AG09309 (cell line): ENCODE results near the gene LRRC32.
A peak's percentile ranks its signal among the peaks of the same experiment; 100 is the strongest.

Source experiments
- DNase-seq: peaks from one replicate; pipeline ENCODE4 v3.0.0-alpha.2; 2010; ENCODE audit warnings: low read depth
- H3K4me3 ChIP-seq: 2 replicates; pipeline ENCODE4 v1.5.1; 2011; ENCODE audit warnings: mild to moderate bottlenecking, low read depth, low read length, moderate library complexity; ENCODE audit not compliant: control insufficient read depth
- TF ChIP-seq, protein P1 (sequence below): IDR thresholded peaks from 2 replicates; pipeline ENCODE4 v1.5.1; 2011; ENCODE audit warnings: mild to moderate bottlenecking, low read depth, low read length, inconsistent platforms; ENCODE audit not compliant: insufficient read depth, control insufficient read depth; ENCODE audit errors: missing control alignments

Gene LRRC32

GRCh38 chr11:76670485-76671236 lies at the start of gene LRRC32:
Gene LRRC32, minus strand, starts transcription at chr11:76670747. Its CDS starts 4,793 bp downstream, at chr11:76665954.
- no peak for DNase-seq
- TF ChIP-seq, protein P1, sequence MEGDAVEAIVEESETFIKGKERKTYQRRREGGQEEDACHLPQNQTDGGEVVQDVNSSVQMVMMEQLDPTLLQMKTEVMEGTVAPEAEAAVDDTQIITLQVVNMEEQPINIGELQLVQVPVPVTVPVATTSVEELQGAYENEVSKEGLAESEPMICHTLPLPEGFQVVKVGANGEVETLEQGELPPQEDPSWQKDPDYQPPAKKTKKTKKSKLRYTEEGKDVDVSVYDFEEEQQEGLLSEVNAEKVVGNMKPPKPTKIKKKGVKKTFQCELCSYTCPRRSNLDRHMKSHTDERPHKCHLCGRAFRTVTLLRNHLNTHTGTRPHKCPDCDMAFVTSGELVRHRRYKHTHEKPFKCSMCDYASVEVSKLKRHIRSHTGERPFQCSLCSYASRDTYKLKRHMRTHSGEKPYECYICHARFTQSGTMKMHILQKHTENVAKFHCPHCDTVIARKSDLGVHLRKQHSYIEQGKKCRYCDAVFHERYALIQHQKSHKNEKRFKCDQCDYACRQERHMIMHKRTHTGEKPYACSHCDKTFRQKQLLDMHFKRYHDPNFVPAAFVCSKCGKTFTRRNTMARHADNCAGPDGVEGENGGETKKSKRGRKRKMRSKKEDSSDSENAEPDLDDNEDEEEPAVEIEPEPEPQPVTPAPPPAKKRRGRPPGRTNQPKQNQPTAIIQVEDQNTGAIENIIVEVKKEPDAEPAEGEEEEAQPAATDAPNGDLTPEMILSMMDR = no peak
- H3K4me3 ChIP-seq = peak within 1 kb of the TSS; percentile 51

- no peak for DNase-seq
- TF ChIP-seq, protein P1 = no peak
- no peak overlapping the region for H3K4me3 ChIP-seq
Observed at GRCh38 chr11:76719686-76720085, 49.1 kb upstream of the LRRC32 start.

- no peak for DNase-seq
- no peak overlapping the region for H3K4me3 ChIP-seq
- TF ChIP-seq, protein P1 = no peak
Observed at GRCh38 chr11:76719281-76719680, 48.7 kb upstream of the LRRC32 start.

DNA sequence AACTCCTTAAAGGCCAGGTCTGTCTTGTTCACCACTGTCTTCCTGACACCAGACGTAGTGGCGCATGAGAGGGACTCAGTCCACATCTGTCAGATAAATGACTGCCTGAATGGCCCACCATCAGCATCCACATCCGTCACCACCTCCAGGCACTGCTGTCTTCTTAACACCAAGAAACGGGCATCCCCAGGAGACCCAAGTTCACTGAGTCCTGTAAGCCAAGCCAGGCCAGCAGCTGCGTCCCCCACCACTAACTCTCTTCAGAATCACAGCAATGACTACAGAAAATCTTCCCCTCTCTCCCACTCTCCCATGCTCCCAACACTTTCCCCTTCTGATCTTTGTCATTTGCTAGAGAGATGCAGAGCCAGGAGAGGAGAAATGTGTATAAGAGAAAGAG lies 47.3 kb upstream of the LRRC32 start:
- no peak for DNase-seq
- H3K4me3 ChIP-seq = no peak overlapping the region
- TF ChIP-seq, protein P1 = no peak

DNA sequence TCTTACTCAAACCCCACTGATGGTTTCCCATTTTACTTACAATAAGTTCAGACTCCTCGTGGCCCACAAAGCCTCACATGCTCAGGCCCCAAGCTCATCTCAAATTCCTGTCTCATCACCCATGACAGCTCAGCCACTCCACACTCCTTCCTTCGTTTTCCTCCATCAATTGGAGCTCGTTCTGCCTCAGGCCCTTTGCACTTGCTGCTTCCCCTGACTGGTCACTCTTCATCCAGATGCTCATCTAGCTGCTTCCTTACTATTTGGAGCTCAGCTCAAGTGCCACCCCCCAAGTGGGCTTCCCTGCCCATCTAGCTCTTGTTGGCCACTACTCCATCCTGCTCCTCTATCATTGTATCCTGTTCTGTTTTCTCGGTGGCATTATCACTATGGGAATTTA lies 46.8 kb upstream of the LRRC32 start:
- no peak overlapping the region for H3K4me3 ChIP-seq
- no peak for DNase-seq
- TF ChIP-seq, protein P1 = no peak

DNA sequence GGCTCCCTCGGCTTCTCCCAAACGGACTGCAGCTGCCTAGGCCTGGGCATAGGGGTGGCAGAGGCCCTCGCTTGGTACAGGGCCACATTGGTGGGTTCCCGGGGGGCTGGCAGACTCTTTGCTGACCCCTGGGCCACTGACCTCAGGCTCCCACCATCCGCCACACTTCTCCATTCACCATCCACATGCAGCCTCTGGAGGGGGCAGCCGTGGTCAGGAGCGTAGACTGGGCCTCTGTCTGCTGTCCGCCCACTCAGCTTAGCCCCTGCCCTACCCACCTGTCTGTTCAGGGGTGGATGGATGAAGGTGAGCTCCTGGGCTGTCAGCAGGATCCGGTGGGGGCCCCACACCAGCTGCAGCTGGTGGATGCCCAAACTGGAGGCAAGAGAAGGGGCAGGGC lies 45.7 kb upstream of the LRRC32 start:
- H3K4me3 ChIP-seq = no peak overlapping the region
- no peak for DNase-seq
- TF ChIP-seq, protein P1 = no peak
